SK-N-SH treated with all-trans-retinoic acid at 6 μM for 48 hours (cell line): ENCODE measurements around the gene KIN.

ENCODE experiments used
- BACH2 ChIP-seq: fragments of 250-450 bp; sonication (Bioruptor Pico); IDR thresholded peaks from 2 replicates; pipeline ENCODE4 v1.9.0; 2021; ENCODE audit warnings: mild to moderate bottlenecking, borderline replicate concordance
- CSDC2 ChIP-seq: fragments of 250-450 bp; sonication (Bioruptor Pico); IDR thresholded peaks from 2 replicates; pipeline ENCODE4 v1.5.0; 2020; ENCODE audit warnings: mild to moderate bottlenecking, moderate library complexity
- PATZ1 ChIP-seq: fragments of 250-450 bp; sonication (Bioruptor Pico); IDR thresholded peaks from 2 replicates; pipeline ENCODE4 v1.8.0; 2020; ENCODE audit warnings: mild to moderate bottlenecking, moderate library complexity, borderline replicate concordance
- PPARA ChIP-seq: fragments of 250-450 bp; sonication (Bioruptor Pico); IDR thresholded peaks from 2 replicates; pipeline ENCODE4 v1.5.0; 2020; ENCODE audit warnings: mild to moderate bottlenecking, borderline replicate concordance
- RARB ChIP-seq: fragments of 250-450 bp; sonication (Bioruptor Pico); IDR thresholded peaks from 2 replicates; pipeline ENCODE4 v1.8.0; 2021; ENCODE audit warnings: mild to moderate bottlenecking, moderate library complexity
- SNAI2 ChIP-seq: fragments of 250-450 bp; sonication (Bioruptor Pico); IDR thresholded peaks from 2 replicates; pipeline ENCODE4 v1.5.0; 2020; ENCODE audit warnings: mild to moderate bottlenecking, moderate library complexity
- TCF4 ChIP-seq: fragments of 250-450 bp; sonication (Bioruptor Pico); IDR thresholded peaks from 2 replicates; pipeline ENCODE4 v1.8.0; 2021; ENCODE audit warnings: mild to moderate bottlenecking, moderate library complexity, borderline replicate concordance
- ZC3H10 ChIP-seq: fragments of 250-450 bp; sonication (Bioruptor Pico); IDR thresholded peaks from 2 replicates; pipeline ENCODE4 v1.5.1; 2021; ENCODE audit warnings: mild to moderate bottlenecking, moderate library complexity
- ZFP3 ChIP-seq: fragments of 250-450 bp; sonication (Bioruptor Pico); IDR thresholded peaks from 2 replicates; pipeline ENCODE4 v1.5.0; 2020; ENCODE audit warnings: mild to moderate bottlenecking, moderate library complexity
- ZFP30 ChIP-seq: fragments of 450-650 bp; formaldehyde crosslinking; IDR thresholded peaks from 2 replicates; pipeline ENCODE4 v1.5.0; 2022; ENCODE audit warnings: mild to moderate bottlenecking, moderate library complexity
- ZNF70 ChIP-seq: fragments of 450-650 bp; formaldehyde crosslinking; IDR thresholded peaks from 2 replicates; pipeline ENCODE4 v1.5.0; 2020; ENCODE audit warnings: mild to moderate bottlenecking, moderate library complexity
- TF ChIP-seq, protein P1 (sequence below): fragments of 250-450 bp; sonication (Bioruptor Pico); IDR thresholded peaks from 2 replicates; pipeline ENCODE4 v1.5.0; 2020; ENCODE audit warnings: mild to moderate bottlenecking, moderate library complexity

DNA sequence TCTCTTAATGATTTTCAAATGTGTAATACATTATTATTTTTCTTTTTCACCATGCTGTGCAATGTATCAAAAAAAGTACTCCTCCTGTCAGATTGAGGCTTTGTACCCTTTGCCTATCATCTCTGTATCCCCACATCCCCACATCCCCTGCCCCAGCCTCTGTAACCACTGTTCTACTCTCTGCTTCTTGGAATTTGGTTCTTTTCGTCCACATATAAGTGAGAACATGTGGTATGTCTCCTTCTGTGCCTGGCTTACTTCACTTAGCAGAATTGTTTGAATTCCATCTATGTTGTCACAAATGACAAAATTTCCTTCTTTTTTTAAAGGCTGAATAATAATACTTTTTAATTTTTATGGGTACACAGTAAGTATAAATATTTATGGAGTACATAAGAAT is 44.3 kb upstream of the KIN start:
- no peak for TF ChIP-seq ZFP30 (CRISPR knock-in tag)
- TF ChIP-seq CSDC2, result no peak
- TF ChIP-seq TCF4 (CRISPR knock-in tag), result no peak
- TF ChIP-seq BACH2 (CRISPR knock-in tag), result no peak
- no peak for TF ChIP-seq SNAI2 (CRISPR knock-in tag)
- no peak for TF ChIP-seq RARB (CRISPR knock-in tag)
- no peak for TF ChIP-seq ZFP3 (CRISPR knock-in tag)
- TF ChIP-seq, protein P1, sequence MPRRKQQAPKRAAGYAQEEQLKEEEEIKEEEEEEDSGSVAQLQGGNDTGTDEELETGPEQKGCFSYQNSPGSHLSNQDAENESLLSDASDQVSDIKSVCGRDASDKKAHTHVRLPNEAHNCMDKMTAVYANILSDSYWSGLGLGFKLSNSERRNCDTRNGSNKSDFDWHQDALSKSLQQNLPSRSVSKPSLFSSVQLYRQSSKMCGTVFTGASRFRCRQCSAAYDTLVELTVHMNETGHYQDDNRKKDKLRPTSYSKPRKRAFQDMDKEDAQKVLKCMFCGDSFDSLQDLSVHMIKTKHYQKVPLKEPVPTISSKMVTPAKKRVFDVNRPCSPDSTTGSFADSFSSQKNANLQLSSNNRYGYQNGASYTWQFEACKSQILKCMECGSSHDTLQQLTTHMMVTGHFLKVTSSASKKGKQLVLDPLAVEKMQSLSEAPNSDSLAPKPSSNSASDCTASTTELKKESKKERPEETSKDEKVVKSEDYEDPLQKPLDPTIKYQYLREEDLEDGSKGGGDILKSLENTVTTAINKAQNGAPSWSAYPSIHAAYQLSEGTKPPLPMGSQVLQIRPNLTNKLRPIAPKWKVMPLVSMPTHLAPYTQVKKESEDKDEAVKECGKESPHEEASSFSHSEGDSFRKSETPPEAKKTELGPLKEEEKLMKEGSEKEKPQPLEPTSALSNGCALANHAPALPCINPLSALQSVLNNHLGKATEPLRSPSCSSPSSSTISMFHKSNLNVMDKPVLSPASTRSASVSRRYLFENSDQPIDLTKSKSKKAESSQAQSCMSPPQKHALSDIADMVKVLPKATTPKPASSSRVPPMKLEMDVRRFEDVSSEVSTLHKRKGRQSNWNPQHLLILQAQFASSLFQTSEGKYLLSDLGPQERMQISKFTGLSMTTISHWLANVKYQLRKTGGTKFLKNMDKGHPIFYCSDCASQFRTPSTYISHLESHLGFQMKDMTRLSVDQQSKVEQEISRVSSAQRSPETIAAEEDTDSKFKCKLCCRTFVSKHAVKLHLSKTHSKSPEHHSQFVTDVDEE (CRISPR knock-in tag), result no peak
- no peak for TF ChIP-seq ZNF70 (CRISPR knock-in tag)
- no peak for TF ChIP-seq PPARA (CRISPR knock-in tag)
- TF ChIP-seq PATZ1 (CRISPR knock-in tag), result no peak
- TF ChIP-seq ZC3H10, result no peak
